HEK293 (cell line): ENCODE data around the gene SLC43A1.
A peak's percentile ranks its signal among the peaks of the same experiment; 100 is the strongest.

ENCODE experiments used
- EGR2 ChIP-seq: fragments of 450-650 bp; formaldehyde crosslinking; IDR thresholded peaks from 2 replicates; pipeline ENCODE4 v1.5.1; 2016; ENCODE audit warnings: low read depth, missing biosample characterization, missing genetic modification characterization
- KLF16 ChIP-seq: fragments of 450-650 bp; formaldehyde crosslinking; IDR thresholded peaks from 2 replicates; pipeline ENCODE4 v1.5.1; 2017; ENCODE audit warnings: missing biosample characterization, missing genetic modification characterization
- PRDM2 ChIP-seq: fragments of 450-650 bp; formaldehyde crosslinking; IDR thresholded peaks from 2 replicates; pipeline ENCODE4 v1.5.1; 2016; ENCODE audit warnings: missing biosample characterization, missing genetic modification characterization, borderline replicate concordance
- TCF7L2 ChIP-seq: IDR thresholded peaks from 2 replicates; pipeline ENCODE4 v1.6.1; 2011; ENCODE audit warnings: low read depth, mild to moderate bottlenecking, inconsistent platforms, low read length, moderate library complexity, borderline replicate concordance
- ZBTB1 ChIP-seq: fragments of 450-650 bp; formaldehyde crosslinking; IDR thresholded peaks from 2 replicates; pipeline ENCODE4 v1.5.1; 2016; ENCODE audit warnings: missing biosample characterization, missing genetic modification characterization
- ZBTB8A ChIP-seq: fragments of 450-650 bp; formaldehyde crosslinking; IDR thresholded peaks from 2 replicates; pipeline ENCODE4 v1.5.1; 2016; ENCODE audit warnings: missing biosample characterization, missing genetic modification characterization
- ZNF214 ChIP-seq: fragments of 450-650 bp; formaldehyde crosslinking; IDR thresholded peaks from 2 replicates; pipeline ENCODE4 v1.5.1; 2017; ENCODE audit warnings: missing biosample characterization, mild to moderate bottlenecking, missing genetic modification characterization, borderline replicate concordance
- ZNF292 ChIP-seq: fragments of 450-650 bp; formaldehyde crosslinking; IDR thresholded peaks from 2 replicates; pipeline ENCODE4 v1.5.1; 2016; ENCODE audit warnings: low read depth, missing biosample characterization, missing genetic modification characterization, borderline replicate concordance
- ZNF37A ChIP-seq: fragments of 450-650 bp; IDR thresholded peaks from 2 replicates; pipeline ENCODE4 v1.5.1; 2018; ENCODE audit warnings: missing biosample characterization, missing genetic modification characterization
- ZNF423 ChIP-seq: fragments of 450-650 bp; formaldehyde crosslinking; IDR thresholded peaks from 2 replicates; pipeline ENCODE4 v1.5.1; 2016; ENCODE audit warnings: missing biosample characterization, missing genetic modification characterization
- ZNF449 ChIP-seq: fragments of 450-650 bp; formaldehyde crosslinking; IDR thresholded peaks from 2 replicates; pipeline ENCODE4 v1.5.1; 2017; ENCODE audit warnings: missing biosample characterization, mild to moderate bottlenecking, missing genetic modification characterization, moderate library complexity
- ZNF501 ChIP-seq: fragments of 450-650 bp; formaldehyde crosslinking; IDR thresholded peaks from 2 replicates; pipeline ENCODE4 v1.5.1; 2016; ENCODE audit warnings: missing biosample characterization, missing genetic modification characterization
- ZNF521 ChIP-seq: fragments of 450-650 bp; formaldehyde crosslinking; IDR thresholded peaks from 2 replicates; pipeline ENCODE4 v1.5.1; 2017; ENCODE audit warnings: missing biosample characterization, mild to moderate bottlenecking, missing genetic modification characterization
- ZNF560 ChIP-seq: fragments of 450-650 bp; formaldehyde crosslinking; IDR thresholded peaks from 2 replicates; pipeline ENCODE4 v1.5.1; 2017; ENCODE audit warnings: missing biosample characterization, missing genetic modification characterization, borderline replicate concordance
- ZNF580 ChIP-seq: fragments of 450-650 bp; formaldehyde crosslinking; IDR thresholded peaks from 2 replicates; pipeline ENCODE4 v1.5.1; 2016; ENCODE audit warnings: missing biosample characterization, missing genetic modification characterization
- ZNF791 ChIP-seq: fragments of 450-650 bp; formaldehyde crosslinking; IDR thresholded peaks from 2 replicates; pipeline ENCODE4 v1.5.1; 2016; ENCODE audit warnings: missing biosample characterization, missing genetic modification characterization
- ZNF830 ChIP-seq: fragments of 450-650 bp; IDR thresholded peaks from 2 replicates; pipeline ENCODE4 v1.5.0; 2018; ENCODE audit warnings: missing biosample characterization, missing genetic modification characterization, low read depth, mild to moderate bottlenecking, moderate library complexity
- TF ChIP-seq, protein P1 (sequence below): fragments of 450-650 bp; formaldehyde crosslinking; IDR thresholded peaks from 2 replicates; pipeline ENCODE4 v1.5.1; 2016; ENCODE audit warnings: missing biosample characterization, missing genetic modification characterization
- TF ChIP-seq, protein P2 (sequence below): fragments of 450-650 bp; IDR thresholded peaks from 2 replicates; pipeline ENCODE4 v1.5.1; 2018; ENCODE audit warnings: missing biosample characterization, missing genetic modification characterization
- TF ChIP-seq, protein P3 (sequence below): fragments of 450-650 bp; formaldehyde crosslinking; IDR thresholded peaks from 2 replicates; pipeline ENCODE4 v1.5.1; 2016; ENCODE audit warnings: missing biosample characterization, missing genetic modification characterization
- TF ChIP-seq, protein P4 (sequence below): fragments of 450-650 bp; formaldehyde crosslinking; conservative IDR thresholded peaks from 2 replicates; pipeline ENCODE4 v1.5.1; 2016; ENCODE audit warnings: low read depth, missing biosample characterization, missing genetic modification characterization

The SLC43A1 gene

DNA sequence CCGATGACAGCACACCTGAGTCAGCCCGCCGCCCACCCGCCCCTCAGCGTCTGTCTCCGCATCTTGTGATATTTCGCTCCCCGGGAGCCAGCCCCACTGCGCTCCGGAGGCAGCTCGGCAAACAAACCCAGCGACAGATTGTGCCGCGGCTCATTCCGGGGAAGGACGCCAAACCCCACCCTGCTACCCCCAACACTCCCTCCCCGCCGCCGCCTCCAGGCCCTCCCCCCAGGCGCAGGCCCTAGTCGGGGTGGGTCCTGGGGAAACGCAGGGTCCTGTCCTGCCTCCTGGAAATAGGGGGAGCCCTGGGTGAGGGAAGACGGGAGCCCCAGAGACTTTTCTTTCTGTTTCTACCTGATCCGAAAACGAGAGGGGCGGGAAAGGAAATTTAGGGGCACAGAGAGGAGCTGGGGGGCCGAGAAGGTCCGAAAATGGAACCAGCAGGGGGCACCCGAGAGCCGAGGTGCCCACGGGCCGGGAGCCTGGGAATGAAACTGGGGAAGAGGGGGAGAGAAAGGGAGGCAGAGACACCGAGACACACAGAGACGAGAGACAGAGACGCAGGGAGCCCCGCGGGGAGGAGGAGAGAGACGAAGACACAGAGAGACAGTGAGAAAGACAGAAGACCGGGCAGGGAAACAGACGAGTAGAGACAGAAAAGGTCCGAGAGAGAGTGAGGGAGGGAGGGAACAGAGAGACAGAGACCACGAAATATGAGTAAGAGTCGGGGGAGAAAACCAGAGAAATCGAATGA, 56.9 kb downstream of the SLC43A1 start (continued):
- TF ChIP-seq, protein P1, sequence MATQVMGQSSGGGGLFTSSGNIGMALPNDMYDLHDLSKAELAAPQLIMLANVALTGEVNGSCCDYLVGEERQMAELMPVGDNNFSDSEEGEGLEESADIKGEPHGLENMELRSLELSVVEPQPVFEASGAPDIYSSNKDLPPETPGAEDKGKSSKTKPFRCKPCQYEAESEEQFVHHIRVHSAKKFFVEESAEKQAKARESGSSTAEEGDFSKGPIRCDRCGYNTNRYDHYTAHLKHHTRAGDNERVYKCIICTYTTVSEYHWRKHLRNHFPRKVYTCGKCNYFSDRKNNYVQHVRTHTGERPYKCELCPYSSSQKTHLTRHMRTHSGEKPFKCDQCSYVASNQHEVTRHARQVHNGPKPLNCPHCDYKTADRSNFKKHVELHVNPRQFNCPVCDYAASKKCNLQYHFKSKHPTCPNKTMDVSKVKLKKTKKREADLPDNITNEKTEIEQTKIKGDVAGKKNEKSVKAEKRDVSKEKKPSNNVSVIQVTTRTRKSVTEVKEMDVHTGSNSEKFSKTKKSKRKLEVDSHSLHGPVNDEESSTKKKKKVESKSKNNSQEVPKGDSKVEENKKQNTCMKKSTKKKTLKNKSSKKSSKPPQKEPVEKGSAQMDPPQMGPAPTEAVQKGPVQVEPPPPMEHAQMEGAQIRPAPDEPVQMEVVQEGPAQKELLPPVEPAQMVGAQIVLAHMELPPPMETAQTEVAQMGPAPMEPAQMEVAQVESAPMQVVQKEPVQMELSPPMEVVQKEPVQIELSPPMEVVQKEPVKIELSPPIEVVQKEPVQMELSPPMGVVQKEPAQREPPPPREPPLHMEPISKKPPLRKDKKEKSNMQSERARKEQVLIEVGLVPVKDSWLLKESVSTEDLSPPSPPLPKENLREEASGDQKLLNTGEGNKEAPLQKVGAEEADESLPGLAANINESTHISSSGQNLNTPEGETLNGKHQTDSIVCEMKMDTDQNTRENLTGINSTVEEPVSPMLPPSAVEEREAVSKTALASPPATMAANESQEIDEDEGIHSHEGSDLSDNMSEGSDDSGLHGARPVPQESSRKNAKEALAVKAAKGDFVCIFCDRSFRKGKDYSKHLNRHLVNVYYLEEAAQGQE (tag by site-specific recombination), result no peak
- TF ChIP-seq ZNF423 (tag by site-specific recombination) (no peak), ZNF292 (tag by site-specific recombination) (no peak), ZNF214 (tag by site-specific recombination) (no peak), KLF16 (tag by site-specific recombination) (peak; percentile 12; the same call in 1 of the 2 replicates), ZNF791 (tag by site-specific recombination) (no peak), ZNF37A (tag by site-specific recombination) (no peak), ZNF521 (tag by site-specific recombination) (no peak), PRDM2 (tag by site-specific recombination) (no peak), ZBTB1 (tag by site-specific recombination) (no peak), TCF7L2 (no peak), EGR2 (tag by site-specific recombination) (0 out of 2 replicates have a peak, but pooled peaks have one; percentile 29), ZBTB8A (tag by site-specific recombination) (peak; percentile 42), ZNF580 (no peak), ZNF830 (tag by site-specific recombination) (no peak), ZNF560 (no peak), ZNF449 (tag by site-specific recombination) (no peak), ZNF501 (tag by site-specific recombination) (no peak; the same call in 1 of the 2 replicates)
- TF ChIP-seq, protein P2, sequence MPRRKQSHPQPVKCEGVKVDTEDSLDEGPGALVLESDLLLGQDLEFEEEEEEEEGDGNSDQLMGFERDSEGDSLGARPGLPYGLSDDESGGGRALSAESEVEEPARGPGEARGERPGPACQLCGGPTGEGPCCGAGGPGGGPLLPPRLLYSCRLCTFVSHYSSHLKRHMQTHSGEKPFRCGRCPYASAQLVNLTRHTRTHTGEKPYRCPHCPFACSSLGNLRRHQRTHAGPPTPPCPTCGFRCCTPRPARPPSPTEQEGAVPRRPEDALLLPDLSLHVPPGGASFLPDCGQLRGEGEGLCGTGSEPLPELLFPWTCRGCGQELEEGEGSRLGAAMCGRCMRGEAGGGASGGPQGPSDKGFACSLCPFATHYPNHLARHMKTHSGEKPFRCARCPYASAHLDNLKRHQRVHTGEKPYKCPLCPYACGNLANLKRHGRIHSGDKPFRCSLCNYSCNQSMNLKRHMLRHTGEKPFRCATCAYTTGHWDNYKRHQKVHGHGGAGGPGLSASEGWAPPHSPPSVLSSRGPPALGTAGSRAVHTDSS (tag by site-specific recombination), result no peak
- TF ChIP-seq, protein P3, sequence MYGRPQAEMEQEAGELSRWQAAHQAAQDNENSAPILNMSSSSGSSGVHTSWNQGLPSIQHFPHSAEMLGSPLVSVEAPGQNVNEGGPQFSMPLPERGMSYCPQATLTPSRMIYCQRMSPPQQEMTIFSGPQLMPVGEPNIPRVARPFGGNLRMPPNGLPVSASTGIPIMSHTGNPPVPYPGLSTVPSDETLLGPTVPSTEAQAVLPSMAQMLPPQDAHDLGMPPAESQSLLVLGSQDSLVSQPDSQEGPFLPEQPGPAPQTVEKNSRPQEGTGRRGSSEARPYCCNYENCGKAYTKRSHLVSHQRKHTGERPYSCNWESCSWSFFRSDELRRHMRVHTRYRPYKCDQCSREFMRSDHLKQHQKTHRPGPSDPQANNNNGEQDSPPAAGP (tag by site-specific recombination), result peak; percentile 61; the same call in 1 of the 2 replicates
- TF ChIP-seq, protein P4, sequence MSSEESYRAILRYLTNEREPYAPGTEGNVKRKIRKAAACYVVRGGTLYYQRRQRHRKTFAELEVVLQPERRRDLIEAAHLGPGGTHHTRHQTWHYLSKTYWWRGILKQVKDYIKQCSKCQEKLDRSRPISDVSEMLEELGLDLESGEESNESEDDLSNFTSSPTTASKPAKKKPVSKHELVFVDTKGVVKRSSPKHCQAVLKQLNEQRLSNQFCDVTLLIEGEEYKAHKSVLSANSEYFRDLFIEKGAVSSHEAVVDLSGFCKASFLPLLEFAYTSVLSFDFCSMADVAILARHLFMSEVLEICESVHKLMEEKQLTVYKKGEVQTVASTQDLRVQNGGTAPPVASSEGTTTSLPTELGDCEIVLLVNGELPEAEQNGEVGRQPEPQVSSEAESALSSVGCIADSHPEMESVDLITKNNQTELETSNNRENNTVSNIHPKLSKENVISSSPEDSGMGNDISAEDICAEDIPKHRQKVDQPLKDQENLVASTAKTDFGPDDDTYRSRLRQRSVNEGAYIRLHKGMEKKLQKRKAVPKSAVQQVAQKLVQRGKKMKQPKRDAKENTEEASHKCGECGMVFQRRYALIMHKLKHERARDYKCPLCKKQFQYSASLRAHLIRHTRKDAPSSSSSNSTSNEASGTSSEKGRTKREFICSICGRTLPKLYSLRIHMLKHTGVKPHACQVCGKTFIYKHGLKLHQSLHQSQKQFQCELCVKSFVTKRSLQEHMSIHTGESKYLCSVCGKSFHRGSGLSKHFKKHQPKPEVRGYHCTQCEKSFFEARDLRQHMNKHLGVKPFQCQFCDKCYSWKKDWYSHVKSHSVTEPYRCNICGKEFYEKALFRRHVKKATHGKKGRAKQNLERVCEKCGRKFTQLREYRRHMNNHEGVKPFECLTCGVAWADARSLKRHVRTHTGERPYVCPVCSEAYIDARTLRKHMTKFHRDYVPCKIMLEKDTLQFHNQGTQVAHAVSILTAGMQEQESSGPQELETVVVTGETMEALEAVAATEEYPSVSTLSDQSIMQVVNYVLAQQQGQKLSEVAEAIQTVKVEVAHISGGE (tag by site-specific recombination), result no peak; the same call in 1 of the 2 replicates
